ENCODE data around the gene ZBTB40. TPM values are rescaled to one million over a fixed set of nuclear protein-coding genes. Genes with fewer than 3 reads are reported as not detected.

Gene ZBTB40
- polyA plus RNA-seq, 1 of the 3 experiments (the other 2 are of a cell fraction) = 5.0 TPM

DNA sequence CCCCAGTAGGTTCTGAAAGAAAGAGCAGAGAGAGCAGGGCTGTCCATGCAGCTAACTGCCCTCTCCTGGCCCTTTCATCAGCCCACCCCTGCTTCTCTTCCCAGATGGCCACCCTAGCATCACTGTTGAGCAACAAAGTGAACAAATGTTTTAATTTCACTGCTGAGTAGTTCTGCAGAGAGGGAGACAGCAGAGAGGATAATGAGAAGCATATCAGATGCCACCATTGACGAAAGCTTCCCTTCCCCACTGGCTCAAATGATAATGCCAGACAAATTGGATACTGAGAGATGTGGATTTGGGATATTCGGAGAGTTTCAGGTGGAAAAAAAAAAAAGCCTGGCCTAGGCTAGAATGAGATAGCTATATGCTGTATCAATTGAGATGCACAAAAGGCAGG lies 46.8 kb downstream of the ZBTB40 start:
- TF ChIP-seq POLR2AphosphoS5 (IDR thresholded peaks at IDR 0.05; ENCODE audit: low read depth, low read length) (no peak), RAD21 (IDR thresholded peaks at IDR 0.05; ENCODE audit: low read length) (no peak), FOXJ3 (CRISPR knock-in tag; IDR thresholded peaks at IDR 0.05) (no peak), TCF12 (IDR thresholded peaks at IDR 0.05) (no peak), EP300 (IDR thresholded peaks at IDR 0.05; ENCODE audit: borderline replicate concordance in 1 of 2, low read depth in 1 of 2, low read length in 1 of 2) (no peak), GATA2 (CRISPR knock-in tag; IDR thresholded peaks at IDR 0.05) (0 out of 2 replicates have a peak, but pooled peaks have one; percentile 27)
- 90% methylated on average over 2 of the region's 2 CpGs for WGBS (ENCODE audit: low lambda C conversion rate)
- Histone ChIP-seq H3K4me3 (ENCODE audit: low read depth in 2 of 2, low read length in 1 of 2) (no peak overlapping the region), H3K27ac (ENCODE audit: low read depth in 2 of 2, low read length in 1 of 2) (peak overlapping the region in 1 of 2 experiments; percentile 50; a peak in 1 of 4 replicates), H2AFZ (ENCODE audit: low read depth) (no peak overlapping the region), H3K9me3 (no peaks in the 10 kb centered on the region), H3K79me2 (ENCODE audit: insufficient read depth) (no peaks in the 10 kb centered on the region), H4K20me1 (ENCODE audit: insufficient read depth) (no peaks in the 10 kb centered on the region; the same call in 1 of the 2 replicates), H3F3A (replicated peaks; ENCODE audit: insufficient read depth) (peaks cover 6% of the 10 kb centered on the region), H3K4me2 (no peak overlapping the region), H3K9ac (no peak overlapping the region), H3K4me1 (ENCODE audit: control insufficient read depth in 1 of 2, insufficient read depth in 2 of 2, low read depth in 1 of 2, low read length in 1 of 2) (peaks cover 6 to 27% of the 10 kb centered on the region in 2 experiments; a peak in 3 of 4 replicates), H3K36me3 (replicated peaks in 1 of 2; ENCODE audit: control insufficient read depth in 1 of 2, insufficient read depth in 2 of 2, low read length in 1 of 2) (peaks cover 7 to 21% of the 10 kb centered on the region in 2 experiments), H3K9me2 (no peaks in the 10 kb centered on the region), H3K27me3 (ENCODE audit: insufficient read depth) (no peaks in the 10 kb centered on the region)
- peak; percentile 34 for DNase-seq
- CTCF ChIA-PET = interaction anchor here (0.9 to 2.1 kb wide), 6 partner anchors 7 to 143 kb away, joined by 3 to 8 read pairs (median 4); no protein-coding TSS in a partner anchor
- POLR2A ChIA-PET = no interaction called here

DNA sequence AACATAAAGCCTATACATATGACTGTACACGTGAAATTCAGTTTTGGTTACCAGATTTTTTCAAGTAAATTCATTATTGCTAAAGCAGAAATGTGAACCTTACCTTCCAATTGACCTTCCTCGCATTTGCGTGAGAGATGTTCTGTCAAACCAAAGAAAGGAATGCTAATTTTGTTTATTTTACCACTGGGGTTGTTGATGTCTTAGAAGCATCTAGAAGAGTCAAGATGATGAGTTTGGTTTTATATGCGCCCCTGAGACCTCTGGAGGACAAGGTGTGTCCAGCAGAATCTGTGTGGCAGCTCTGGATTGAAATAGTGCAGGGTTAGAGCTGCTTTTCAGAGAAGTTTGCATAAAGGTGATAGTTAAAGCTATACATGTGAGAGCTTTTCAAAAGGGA lies 48.4 kb downstream of the ZBTB40 start:
- no peak overlapping the region for H3K9ac ChIP-seq
- no peak overlapping the region for H3K4me3 ChIP-seq (ENCODE audit: low read depth in 2 of 2, low read length in 1 of 2)
- no peaks in the 10 kb centered on the region for H3K9me3 ChIP-seq
- H2AFZ ChIP-seq (ENCODE audit: low read depth) = no peak overlapping the region
- TF ChIP-seq, protein P1, sequence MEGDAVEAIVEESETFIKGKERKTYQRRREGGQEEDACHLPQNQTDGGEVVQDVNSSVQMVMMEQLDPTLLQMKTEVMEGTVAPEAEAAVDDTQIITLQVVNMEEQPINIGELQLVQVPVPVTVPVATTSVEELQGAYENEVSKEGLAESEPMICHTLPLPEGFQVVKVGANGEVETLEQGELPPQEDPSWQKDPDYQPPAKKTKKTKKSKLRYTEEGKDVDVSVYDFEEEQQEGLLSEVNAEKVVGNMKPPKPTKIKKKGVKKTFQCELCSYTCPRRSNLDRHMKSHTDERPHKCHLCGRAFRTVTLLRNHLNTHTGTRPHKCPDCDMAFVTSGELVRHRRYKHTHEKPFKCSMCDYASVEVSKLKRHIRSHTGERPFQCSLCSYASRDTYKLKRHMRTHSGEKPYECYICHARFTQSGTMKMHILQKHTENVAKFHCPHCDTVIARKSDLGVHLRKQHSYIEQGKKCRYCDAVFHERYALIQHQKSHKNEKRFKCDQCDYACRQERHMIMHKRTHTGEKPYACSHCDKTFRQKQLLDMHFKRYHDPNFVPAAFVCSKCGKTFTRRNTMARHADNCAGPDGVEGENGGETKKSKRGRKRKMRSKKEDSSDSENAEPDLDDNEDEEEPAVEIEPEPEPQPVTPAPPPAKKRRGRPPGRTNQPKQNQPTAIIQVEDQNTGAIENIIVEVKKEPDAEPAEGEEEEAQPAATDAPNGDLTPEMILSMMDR (IDR thresholded peaks at IDR 0.05) = no peak
- no peak for TF ChIP-seq RCOR1 (IDR thresholded peaks at IDR 0.05; ENCODE audit: low read length)
- no peaks in the 10 kb centered on the region for H3K9me2 ChIP-seq
- peaks cover 6% of the 10 kb centered on the region for H3F3A ChIP-seq (replicated peaks; ENCODE audit: insufficient read depth)
- H3K27me3 ChIP-seq (ENCODE audit: insufficient read depth) = no peaks in the 10 kb centered on the region
- H3K4me1 ChIP-seq (ENCODE audit: control insufficient read depth in 1 of 2, insufficient read depth in 2 of 2, low read depth in 1 of 2, low read length in 1 of 2) = peaks cover 6 to 31% of the 10 kb centered on the region in 2 experiments; a peak in 3 of 4 replicates
- H3K36me3 ChIP-seq (replicated peaks in 1 of 2; ENCODE audit: control insufficient read depth in 1 of 2, insufficient read depth in 2 of 2, low read length in 1 of 2) = peaks cover 3 to 13% of the 10 kb centered on the region in 2 experiments
- no peak for DNase-seq
- WGBS (ENCODE audit: low lambda C conversion rate) = 95% methylated on average over 4 of the region's 4 CpGs
- no peak overlapping the region for H3K4me2 ChIP-seq
- CTCF ChIA-PET = interaction anchor here (0.9 to 2.1 kb wide), 4 partner anchors 8 to 43 kb away, joined by 3 to 5 read pairs (median 4); no protein-coding TSS in a partner anchor
- POLR2A ChIA-PET = no interaction called here
- H3K27ac ChIP-seq (ENCODE audit: low read depth in 2 of 2, low read length in 1 of 2) = no peak overlapping the region
- no peaks in the 10 kb centered on the region; the same call in 1 of the 2 replicates for H4K20me1 ChIP-seq (ENCODE audit: insufficient read depth)
- no peaks in the 10 kb centered on the region for H3K79me2 ChIP-seq (ENCODE audit: insufficient read depth)

DNA sequence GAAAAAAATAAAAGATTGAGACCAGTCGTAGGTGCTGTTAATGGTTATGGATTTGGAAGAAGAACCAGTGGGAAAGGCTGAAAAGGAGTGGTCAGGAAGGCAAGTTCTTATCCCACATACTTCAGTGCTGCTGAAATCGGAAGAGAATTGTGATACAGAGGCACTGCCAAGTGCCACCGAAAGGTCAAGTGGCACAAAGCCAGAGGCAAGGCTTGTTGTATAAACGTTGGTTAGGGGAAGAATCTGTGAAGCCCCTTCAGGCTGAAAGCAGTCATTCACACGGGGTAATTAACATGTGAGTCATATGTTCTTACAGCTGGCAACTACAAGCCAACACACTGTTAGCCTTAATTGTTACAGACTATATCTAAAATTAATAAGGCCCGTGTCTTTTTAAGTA lies 48.8 kb downstream of the ZBTB40 start:
- CTCF ChIA-PET = interaction anchor here (0.9 to 2.1 kb wide), 3 partner anchors 9 to 43 kb away, joined by 3 to 5 read pairs (median 4); no protein-coding TSS in a partner anchor
- 53% methylated on average over 6 of the region's 6 CpGs for WGBS (ENCODE audit: low lambda C conversion rate)

More for the DNA sequence above, 48.8 kb downstream of the ZBTB40 start:
- Histone ChIP-seq H3K36me3 (replicated peaks in 1 of 2; ENCODE audit: control insufficient read depth in 1 of 2, insufficient read depth in 2 of 2, low read length in 1 of 2) (peaks cover 3 to 13% of the 10 kb centered on the region in 2 experiments), H3K27ac (ENCODE audit: low read depth in 2 of 2, low read length in 1 of 2) (no peak overlapping the region; a peak in 1 of 4 replicates), H3K9ac (no peak overlapping the region), H3K27me3 (ENCODE audit: insufficient read depth) (no peaks in the 10 kb centered on the region), H2AFZ (ENCODE audit: low read depth) (no peak overlapping the region), H4K20me1 (ENCODE audit: insufficient read depth) (no peaks in the 10 kb centered on the region; the same call in 1 of the 2 replicates), H3K4me1 (ENCODE audit: control insufficient read depth in 1 of 2, insufficient read depth in 2 of 2, low read depth in 1 of 2, low read length in 1 of 2) (peaks cover 6 to 32% of the 10 kb centered on the region in 2 experiments; a peak in 3 of 4 replicates), H3K4me3 (ENCODE audit: low read depth in 2 of 2, low read length in 1 of 2) (no peak overlapping the region), H3K79me2 (ENCODE audit: insufficient read depth) (no peaks in the 10 kb centered on the region), H3F3A (replicated peaks; ENCODE audit: insufficient read depth) (peaks cover 6% of the 10 kb centered on the region), H3K9me2 (no peaks in the 10 kb centered on the region), H3K9me3 (no peaks in the 10 kb centered on the region), H3K4me2 (no peak overlapping the region)
- POLR2A ChIA-PET = no interaction called here
- TF ChIP-seq RCOR1 (IDR thresholded peaks at IDR 0.05; ENCODE audit: low read length) = 0 out of 2 replicates have a peak, but pooled peaks have one; percentile 31
- no peak for TF ChIP-seq RAD21 (IDR thresholded peaks at IDR 0.05; ENCODE audit: low read length)
- peak; percentile 43; the same call in 1 of the 2 replicates for TF ChIP-seq MXI1 (IDR thresholded peaks at IDR 0.05; ENCODE audit: low read depth, low read length)
- TF ChIP-seq EP300 (IDR thresholded peaks at IDR 0.05; ENCODE audit: borderline replicate concordance in 1 of 2, low read depth in 1 of 2, low read length in 1 of 2) = peak in 1 of 2 experiments; percentile 9; a peak in 1 of 4 replicates
- no peak for TF ChIP-seq YY1 (IDR thresholded peaks at IDR 0.05; ENCODE audit: low read depth)
- no peak for DNase-seq
